Pancreas (tissue), 10 donors: Measurements from ENCODE around the gene DHX30. TPM values are rescaled to one million over a fixed set of nuclear protein-coding genes. Genes with fewer than 3 reads are reported as not detected.

Experiments
- ATAC-seq, 4 donors: fragments of 200-7000 bp; cut with Tn5 transposase; one replicate each; pipeline versions ENCODE4 v1.8.0 to v1.9.1; 2020; ENCODE audit warnings: mild to moderate bottlenecking in 4 of 4, moderate library complexity in 4 of 4
- DNase-seq, 6 donors: peaks; one replicate each; pipeline ENCODE4 v3.0.0-alpha.2; 2020
- FAIRE-seq: peaks from 2 replicates; lab custom pipeline; 2012; peaks lifted over from hg19 to GRCh38; lab: Jason Lieb, UNC
- H3K27ac ChIP-seq, 4 donors: fragments of 200-600 bp; sonication (generic); 1 replicate in 3 of 4; 2 replicates in 1 of 4; pipeline versions ENCODE4 v1.5.0 to v1.8.0; 2020
- H3K27me3 ChIP-seq, 4 donors: fragments of 200-600 bp; one replicate each; pipeline ENCODE4 v1.8.0; 2021
- H3K36me3 ChIP-seq, 3 donors: fragments of 200-600 bp; sonication (generic) in 1 of 3; one replicate each; pipeline versions ENCODE4 v1.5.0 to v1.8.0; 2020 to 2021
- H3K4me1 ChIP-seq, 3 donors: fragments of 200-600 bp; one replicate each; pipeline ENCODE4 v1.8.0; 2021
- H3K4me3 ChIP-seq, 4 donors: fragments of 200-600 bp; sonication (generic) in 2 of 4; one replicate each; pipeline versions ENCODE4 v1.5.0 to v1.8.0; 2020 to 2021
- H3K9me3 ChIP-seq, 4 donors: fragments of 200-600 bp; one replicate each; pipeline ENCODE4 v1.8.0; 2021
- WGBS, 2 donors: extraction: QIAGEN DNeasy Blood & Tissue Kit; methylation state at CpG; one replicate each; pipeline ENCODE4 v1.1.7; 2013; 5-methylcytosine and 5-hydroxymethylcytosine counted together
- intact Hi-C, 3 donors: fragments of 100-400 bp; cut with DNase I; formaldehyde crosslinking; loops; one replicate each; pipeline versions ENCODE4 v1.11.1 to v1.14.2; 2022
- polyA plus RNA-seq, 2 donors: library from polyadenylated mRNA; stranded (reverse); fragments of 200-250 nt; gene quantifications; one replicate each; pipeline ENCODE4 v1.2.3, GENCODE V29; 2013
- total RNA-seq, 6 donors: library from RNA; stranded (reverse); fragmentation: NEBNext Ultra II Directional in 4 of 6; extraction: Animal tissue kit (Norgen Biotek cat#: 25700) in 4 of 6; gene quantifications; one replicate each; pipeline versions ENCODE4 v1.2.1 to v1.2.4, GENCODE V29; 2021 to 2023
- TF ChIP-seq, protein P1 (sequence below), 4 donors: fragments of 200-600 bp; sonication (generic) in 3 of 4; IDR thresholded peaks; one replicate each; pipeline versions ENCODE4 v1.5.0 to v1.8.0; 2021; ENCODE audit warnings: antibody characterized with exemption in 4 of 4
- donor health status: healthy with polysubstance abuse.
- donor health status: DM: no; HTN: no; CAD: no; lungs with moderate emphysema.
- donor health status: DM: no; HTN: no; CAD: no.
- donor health status: control.
- donor health status: control.
- donor health status: Bipolar disorder and iron deficiency.
- donor health status: DM: yes; HTN: yes; CAD: no.
- donor health status: DM: no; HTN: no; CAD: no.
- donor health status: DM: no; HTN: no; CAD: no.
- donor health status: DM: yes; HTN: yes; CAD: no.

The DHX30 gene
- total and polyA plus RNA-seq, 8 donors: 19.7 to 53.8 (median 23.7) TPM

DNA sequence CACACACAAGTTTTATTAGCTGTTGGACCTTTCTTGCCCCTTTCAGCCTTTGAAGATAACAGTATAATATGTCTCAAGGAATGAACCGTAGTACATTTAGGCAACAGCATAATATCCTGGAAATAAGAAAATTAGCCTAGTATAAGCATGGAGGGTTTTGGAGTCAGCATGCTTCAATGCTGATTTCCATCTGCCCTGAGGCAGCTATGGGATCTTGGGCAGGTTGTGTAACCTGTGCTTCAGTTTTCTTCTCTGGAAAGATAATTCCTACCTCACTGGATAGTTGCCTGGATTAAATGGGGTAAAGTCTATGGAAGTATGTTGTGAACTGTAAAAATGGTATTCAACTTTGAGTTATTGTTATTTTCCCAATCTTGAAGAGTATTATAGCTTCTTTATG, 1.6 kb downstream of the DHX30 start:
- TF ChIP-seq, protein P1, sequence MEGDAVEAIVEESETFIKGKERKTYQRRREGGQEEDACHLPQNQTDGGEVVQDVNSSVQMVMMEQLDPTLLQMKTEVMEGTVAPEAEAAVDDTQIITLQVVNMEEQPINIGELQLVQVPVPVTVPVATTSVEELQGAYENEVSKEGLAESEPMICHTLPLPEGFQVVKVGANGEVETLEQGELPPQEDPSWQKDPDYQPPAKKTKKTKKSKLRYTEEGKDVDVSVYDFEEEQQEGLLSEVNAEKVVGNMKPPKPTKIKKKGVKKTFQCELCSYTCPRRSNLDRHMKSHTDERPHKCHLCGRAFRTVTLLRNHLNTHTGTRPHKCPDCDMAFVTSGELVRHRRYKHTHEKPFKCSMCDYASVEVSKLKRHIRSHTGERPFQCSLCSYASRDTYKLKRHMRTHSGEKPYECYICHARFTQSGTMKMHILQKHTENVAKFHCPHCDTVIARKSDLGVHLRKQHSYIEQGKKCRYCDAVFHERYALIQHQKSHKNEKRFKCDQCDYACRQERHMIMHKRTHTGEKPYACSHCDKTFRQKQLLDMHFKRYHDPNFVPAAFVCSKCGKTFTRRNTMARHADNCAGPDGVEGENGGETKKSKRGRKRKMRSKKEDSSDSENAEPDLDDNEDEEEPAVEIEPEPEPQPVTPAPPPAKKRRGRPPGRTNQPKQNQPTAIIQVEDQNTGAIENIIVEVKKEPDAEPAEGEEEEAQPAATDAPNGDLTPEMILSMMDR (IDR thresholded peaks at IDR 0.05): no peak
- no peak for ATAC-seq
- no peak overlapping the region for H3K27ac ChIP-seq
- no peaks in the 10 kb centered on the region for H3K36me3 ChIP-seq
- H3K27me3 ChIP-seq: no peaks in the 10 kb centered on the region
- H3K4me3 ChIP-seq: no peak overlapping the region
- no peaks in the 10 kb centered on the region for H3K9me3 ChIP-seq
- 91 to 96% methylated on average over 1 of the region's 1 CpG for WGBS, 2 donors
- no peak for FAIRE-seq
- H3K4me1 ChIP-seq: peaks cover 0 to 3% (median 0%) of the 10 kb centered on the region in 3 donors
- no peak for DNase-seq
- intact Hi-C loops: no loop called here

GRCh38 chr3:47813551-47814177, 10.7 kb downstream of the DHX30 start:
- intact Hi-C loops: no loop called here
- no peak for FAIRE-seq
- no peak for DNase-seq
- Histone ChIP-seq H3K4me3 (no peak overlapping the region), H3K27me3 (no peaks in the 10 kb centered on the region), H3K36me3 (peaks cover 0 to 19% (median 7%) of the 10 kb centered on the region in 3 donors), H3K4me1 (no peaks in the 10 kb centered on the region), H3K9me3 (no peaks in the 10 kb centered on the region), H3K27ac (no peak overlapping the region)
- 79 to 87% methylated on average over 8 of the region's 8 CpGs for WGBS, 2 donors
- no peak for ATAC-seq
- TF ChIP-seq, protein P1 (IDR thresholded peaks at IDR 0.05): no peak

DNA sequence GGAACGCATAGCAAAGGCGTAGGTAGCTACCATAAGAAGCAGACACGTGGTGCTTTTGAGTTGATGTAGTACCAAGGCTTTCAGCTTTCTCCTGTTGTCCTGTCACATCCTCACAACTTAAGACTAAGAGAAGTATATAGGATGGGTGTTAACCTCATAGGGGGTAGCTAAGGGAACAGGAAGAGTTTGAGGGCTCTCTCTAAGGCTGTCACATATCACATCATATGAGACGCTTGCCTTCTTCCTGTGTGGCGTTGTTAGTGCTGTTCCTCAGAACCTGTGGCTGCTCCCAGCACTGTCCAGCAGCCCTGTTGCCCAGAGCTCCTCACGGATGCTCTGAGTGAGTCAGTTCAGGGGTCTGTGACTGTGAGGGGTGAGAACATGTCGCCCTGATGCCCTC, 14.7 kb downstream of the DHX30 start:
- Histone ChIP-seq H3K27me3 (no peaks in the 10 kb centered on the region), H3K27ac (no peak overlapping the region), H3K4me1 (no peaks in the 10 kb centered on the region), H3K4me3 (no peak overlapping the region), H3K9me3 (no peaks in the 10 kb centered on the region), H3K36me3 (peaks cover 0 to 5% (median 0%) of the 10 kb centered on the region in 3 donors)
- 88 to 98% methylated on average over 7 of the region's 7 CpGs for WGBS, 2 donors
- intact Hi-C loops: no loop called here
- DNase-seq (no peak), FAIRE-seq (no peak), ATAC-seq (no peak)
- TF ChIP-seq, protein P1 (IDR thresholded peaks at IDR 0.05): no peak

GRCh38 chr3:47824541-47825473, 21.9 kb downstream of the DHX30 start:
- intact Hi-C loops: no loop called here
- DNase-seq (peak; percentile 70 to 91 (median 81)), ATAC-seq (peak; percentile 99 to 100 (median 99)), FAIRE-seq (no peak)
- 3% methylated on average over 66 to 77 of the region's 77 CpGs for WGBS, 2 donors
- TF ChIP-seq, protein P1 (IDR thresholded peaks at IDR 0.05): peak; percentile 75 to 88 (median 83)
- no peaks in the 10 kb centered on the region for H3K9me3 ChIP-seq
- H3K4me1 ChIP-seq: peaks cover 6 to 13% (median 9%) of the 10 kb centered on the region in 3 donors
- H3K27me3 ChIP-seq: no peaks in the 10 kb centered on the region
- H3K4me3 ChIP-seq: peak overlapping the region; percentile 91 to 97 (median 94)
- H3K27ac ChIP-seq: peak overlapping the region; percentile 40 to 61 (median 50)
- H3K36me3 ChIP-seq: peaks cover 5 to 15% (median 12%) of the 10 kb centered on the region in 3 donors
